Measurements from ENCODE around the gene KIF18A. TPM values are rescaled to one million over a fixed set of nuclear protein-coding genes. Genes with fewer than 3 reads are reported as not detected.
A peak's percentile ranks its signal among the peaks of the same experiment; 100 is the strongest.

KIF18A gene
- total and polyA plus RNA-seq, 2 of the 13 experiments (the other 11 are each of a cell fraction or from before 2014, with no cell fraction given) = 3.4 to 14.4 TPM

DNA sequence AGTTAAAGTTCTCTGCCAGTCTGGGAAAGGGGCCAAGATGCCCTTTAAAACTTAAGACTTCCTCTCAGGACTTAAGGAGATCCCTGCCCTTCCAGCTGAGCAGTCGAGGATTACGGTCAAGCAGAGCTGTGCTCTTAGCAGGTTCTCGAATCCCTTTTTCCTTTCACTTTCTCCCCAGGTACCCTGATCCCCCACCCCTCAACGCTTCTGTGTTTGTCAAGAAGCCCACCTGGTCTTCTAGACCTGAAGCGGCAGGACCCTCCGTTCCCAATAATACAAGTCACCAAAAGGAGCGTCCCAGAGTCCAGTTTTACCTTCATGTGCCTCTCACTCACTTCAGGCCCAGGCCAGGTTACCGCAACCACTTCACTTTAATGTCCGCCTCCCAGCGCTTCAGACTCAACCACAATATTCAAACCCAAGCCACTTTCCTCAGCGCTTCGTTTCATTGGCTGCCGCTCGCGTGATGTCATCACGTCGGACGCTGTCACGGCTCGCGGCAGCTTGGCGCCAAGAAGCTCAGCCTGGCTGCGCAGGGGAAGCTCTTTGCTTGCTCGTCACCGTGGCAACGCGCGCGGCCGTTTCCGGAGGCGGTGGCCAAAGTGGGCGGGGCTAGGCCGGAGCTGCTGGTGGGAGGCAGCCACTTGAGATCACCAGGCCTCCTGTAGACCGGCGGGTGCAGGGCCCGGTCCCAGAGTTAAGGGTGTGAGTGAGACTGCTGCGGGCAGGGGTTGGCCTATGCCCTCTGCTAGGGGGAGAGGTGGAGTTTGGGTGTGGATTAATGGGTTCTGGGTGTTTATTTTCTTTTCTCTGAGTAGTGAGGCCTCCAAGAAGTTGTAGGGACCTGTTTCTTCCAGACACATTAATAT lies at the start of gene KIF18A, which contains the start of gene METTL15 (continued):
- TF ChIP-seq, protein P1, sequence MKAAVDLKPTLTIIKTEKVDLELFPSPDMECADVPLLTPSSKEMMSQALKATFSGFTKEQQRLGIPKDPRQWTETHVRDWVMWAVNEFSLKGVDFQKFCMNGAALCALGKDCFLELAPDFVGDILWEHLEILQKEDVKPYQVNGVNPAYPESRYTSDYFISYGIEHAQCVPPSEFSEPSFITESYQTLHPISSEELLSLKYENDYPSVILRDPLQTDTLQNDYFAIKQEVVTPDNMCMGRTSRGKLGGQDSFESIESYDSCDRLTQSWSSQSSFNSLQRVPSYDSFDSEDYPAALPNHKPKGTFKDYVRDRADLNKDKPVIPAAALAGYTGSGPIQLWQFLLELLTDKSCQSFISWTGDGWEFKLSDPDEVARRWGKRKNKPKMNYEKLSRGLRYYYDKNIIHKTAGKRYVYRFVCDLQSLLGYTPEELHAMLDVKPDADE (CRISPR knock-in tag; IDR thresholded peaks at IDR 0.05) = no peak
- TF ChIP-seq, protein P2, sequence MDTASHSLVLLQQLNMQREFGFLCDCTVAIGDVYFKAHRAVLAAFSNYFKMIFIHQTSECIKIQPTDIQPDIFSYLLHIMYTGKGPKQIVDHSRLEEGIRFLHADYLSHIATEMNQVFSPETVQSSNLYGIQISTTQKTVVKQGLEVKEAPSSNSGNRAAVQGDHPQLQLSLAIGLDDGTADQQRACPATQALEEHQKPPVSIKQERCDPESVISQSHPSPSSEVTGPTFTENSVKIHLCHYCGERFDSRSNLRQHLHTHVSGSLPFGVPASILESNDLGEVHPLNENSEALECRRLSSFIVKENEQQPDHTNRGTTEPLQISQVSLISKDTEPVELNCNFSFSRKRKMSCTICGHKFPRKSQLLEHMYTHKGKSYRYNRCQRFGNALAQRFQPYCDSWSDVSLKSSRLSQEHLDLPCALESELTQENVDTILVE (CRISPR knock-in tag; IDR thresholded peaks at IDR 0.05) = no peak
- no peak for TF ChIP-seq ZNF335 (CRISPR knock-in tag; IDR thresholded peaks at IDR 0.05)
- no peak for TF ChIP-seq ZNF354B (CRISPR knock-in tag; IDR thresholded peaks at IDR 0.05)
- TF ChIP-seq NFKBIZ (CRISPR knock-in tag; IDR thresholded peaks at IDR 0.05) = peak; percentile 48; the same call in 1 of the 2 replicates
- TF ChIP-seq ZKSCAN8 (CRISPR knock-in tag; IDR thresholded peaks at IDR 0.05; ENCODE audit: borderline replicate concordance) = peak; percentile 69; the same call in 1 of the 2 replicates
- no peak for TF ChIP-seq SMARCC2 (IDR thresholded peaks at IDR 0.05)
- no peak for TF ChIP-seq HNRNPH1 (optimal IDR thresholded peaks at IDR 0.05; ENCODE audit: low read depth, low read length)
- TF ChIP-seq CHD2 (IDR thresholded peaks at IDR 0.05; ENCODE audit: low read depth, low read length) = no peak
- no peak for TF ChIP-seq NR1H2 (CRISPR knock-in tag; IDR thresholded peaks at IDR 0.05; ENCODE audit: borderline replicate concordance, low read depth)
- TF ChIP-seq RORA (CRISPR knock-in tag; IDR thresholded peaks at IDR 0.05) = no peak
- TF ChIP-seq GZF1 (CRISPR knock-in tag; IDR thresholded peaks at IDR 0.05) = no peak
- peak; percentile 62; the same call in 1 of the 2 replicates for TF ChIP-seq ZSCAN21 (CRISPR knock-in tag; IDR thresholded peaks at IDR 0.05; ENCODE audit: borderline replicate concordance)
- TF ChIP-seq ZNF550 (CRISPR knock-in tag; IDR thresholded peaks at IDR 0.05; ENCODE audit: borderline replicate concordance) = no peak
- TF ChIP-seq TEAD3 (CRISPR knock-in tag; optimal IDR thresholded peaks at IDR 0.05; ENCODE audit: borderline replicate concordance) = peak; percentile 45
- TF ChIP-seq, protein P3, sequence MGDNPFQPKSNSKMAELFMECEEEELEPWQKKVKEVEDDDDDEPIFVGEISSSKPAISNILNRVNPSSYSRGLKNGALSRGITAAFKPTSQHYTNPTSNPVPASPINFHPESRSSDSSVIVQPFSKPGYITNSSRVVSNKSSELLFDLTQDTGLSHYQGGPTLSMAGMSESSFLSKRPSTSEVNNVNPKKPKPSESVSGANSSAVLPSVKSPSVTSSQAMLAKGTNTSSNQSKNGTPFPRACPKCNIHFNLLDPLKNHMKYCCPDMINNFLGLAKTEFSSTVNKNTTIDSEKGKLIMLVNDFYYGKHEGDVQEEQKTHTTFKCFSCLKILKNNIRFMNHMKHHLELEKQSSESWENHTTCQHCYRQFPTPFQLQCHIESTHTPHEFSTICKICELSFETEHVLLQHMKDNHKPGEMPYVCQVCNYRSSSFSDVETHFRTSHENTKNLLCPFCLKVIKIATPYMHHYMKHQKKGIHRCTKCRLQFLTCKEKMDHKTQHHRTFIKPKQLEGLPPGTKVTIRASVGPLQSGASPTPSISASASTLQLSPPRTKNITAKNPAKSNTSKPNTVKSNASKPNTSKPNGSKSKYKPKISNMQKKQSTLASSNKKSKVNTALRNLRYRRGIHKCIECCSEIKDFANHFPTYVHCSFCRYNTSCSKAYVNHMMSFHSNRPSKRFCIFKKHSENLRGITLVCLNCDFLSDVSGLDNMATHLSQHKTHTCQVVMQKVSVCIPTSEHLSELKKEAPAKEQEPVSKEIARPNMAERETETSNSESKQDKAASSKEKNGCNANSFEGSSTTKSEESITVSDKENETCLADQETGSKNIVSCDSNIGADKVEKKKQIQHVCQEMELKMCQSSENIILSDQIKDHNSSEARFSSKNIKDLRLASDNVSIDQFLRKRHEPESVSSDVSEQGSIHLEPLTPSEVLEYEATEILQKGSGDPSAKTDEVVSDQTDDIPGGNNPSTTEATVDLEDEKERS (CRISPR knock-in tag; IDR thresholded peaks at IDR 0.05) = no peak
- no peak for TF ChIP-seq HNF4A (CRISPR knock-in tag; IDR thresholded peaks at IDR 0.05)
- TF ChIP-seq ZBTB20 (CRISPR knock-in tag; IDR thresholded peaks at IDR 0.05; ENCODE audit: borderline replicate concordance, low read depth) = no peak
- TF ChIP-seq NKX3-1 (CRISPR knock-in tag; IDR thresholded peaks at IDR 0.05) = no peak
- no peak for TF ChIP-seq ZNF232 (CRISPR knock-in tag; IDR thresholded peaks at IDR 0.05; ENCODE audit: borderline replicate concordance)
- no peak for TF ChIP-seq MTA1 (CRISPR knock-in tag; IDR thresholded peaks at IDR 0.05; ENCODE audit: borderline replicate concordance)
- TF ChIP-seq MATR3 (CRISPR knock-in tag; IDR thresholded peaks at IDR 0.05) = no peak
- no peak for TF ChIP-seq ZNF652 (CRISPR knock-in tag; IDR thresholded peaks at IDR 0.05; ENCODE audit: borderline replicate concordance, low read depth)
